GM23248 (cell line): Measurements from ENCODE around the gene ROBO2. TPM values are rescaled to one million over a fixed set of nuclear protein-coding genes. Genes with fewer than 3 reads are reported as not detected.

ENCODE experiments used
- DNase-seq: peaks from one replicate; pipeline ENCODE4 v3.0.0-alpha.2; 2015
- H2AFZ ChIP-seq: fragments of 200-600 bp; sonication (generic); 2 replicates; pipeline ENCODE4 v1.6.1; 2016; ENCODE audit warnings: antibody characterized with exemption
- H3F3A ChIP-seq: fragments of 200-600 bp; sonication (generic); 2 replicates; pipeline ENCODE4 v1.6.1; 2016; ENCODE audit warnings: mild to moderate bottlenecking, antibody characterized with exemption, mixed run types; ENCODE audit not compliant: insufficient read depth
- H3K27ac ChIP-seq: fragments of 200-600 bp; sonication (generic); 2 replicates; pipeline ENCODE4 v1.5.1; 2016; ENCODE audit warnings: mild to moderate bottlenecking
- H3K27me3 ChIP-seq: fragments of 200-600 bp; sonication (generic); replicated peaks from 2 replicates; pipeline ENCODE4 v1.6.1; 2016; ENCODE audit warnings: mild to moderate bottlenecking; ENCODE audit not compliant: insufficient read depth
- H3K36me3 ChIP-seq: fragments of 200-600 bp; sonication (generic); 2 replicates; pipeline ENCODE4 v1.6.1; 2016; ENCODE audit warnings: low read depth, mild to moderate bottlenecking
- H3K4me1 ChIP-seq: fragments of 200-600 bp; sonication (generic); 2 replicates; pipeline ENCODE4 v1.6.1; 2016; ENCODE audit warnings: mild to moderate bottlenecking; ENCODE audit not compliant: insufficient read depth
- H3K4me2 ChIP-seq: fragments of 200-600 bp; sonication (generic); one replicate; pipeline ENCODE4 v1.6.1; 2016; ENCODE audit warnings: mild to moderate bottlenecking; ENCODE audit not compliant: unreplicated experiment
- H3K4me3 ChIP-seq: fragments of 200-600 bp; sonication (generic); 2 replicates; pipeline ENCODE4 v1.5.1; 2016; ENCODE audit warnings: mild to moderate bottlenecking
- H3K79me2 ChIP-seq: fragments of 200-600 bp; sonication (generic); 2 replicates; pipeline ENCODE4 v1.6.1; 2016; ENCODE audit warnings: mild to moderate bottlenecking; ENCODE audit not compliant: insufficient read depth
- H3K9ac ChIP-seq: fragments of 200-600 bp; sonication (generic); 2 replicates; pipeline ENCODE4 v1.6.1; 2016; ENCODE audit warnings: mild to moderate bottlenecking
- H3K9me2 ChIP-seq: fragments of 200-600 bp; sonication (generic); 2 replicates; pipeline ENCODE4 v1.6.1; 2016; ENCODE audit warnings: mixed run types, mild to moderate bottlenecking, moderate library complexity; ENCODE audit not compliant: insufficient read depth
- H3K9me3 ChIP-seq: fragments of 200-600 bp; sonication (generic); one replicate; pipeline ENCODE4 v1.6.1; 2017; ENCODE audit warnings: low read depth
- H4K20me1 ChIP-seq: fragments of 200-600 bp; sonication (generic); 2 replicates; pipeline ENCODE4 v1.6.0; 2016; ENCODE audit not compliant: insufficient read depth
- EZH2 ChIP-seq: fragments of 200-600 bp; sonication (generic); IDR thresholded peaks from 2 replicates; pipeline ENCODE4 v1.6.1; 2018; ENCODE audit warnings: antibody characterized with exemption, mild to moderate bottlenecking; ENCODE audit not compliant: insufficient read depth, poor library complexity, severe bottlenecking
- EZH2phosphoT487 ChIP-seq: fragments of 200-600 bp; sonication (generic); IDR thresholded peaks from 2 replicates; pipeline ENCODE4 v1.6.1; 2018; ENCODE audit warnings: antibody characterized with exemption, moderate library complexity, mild to moderate bottlenecking, low read depth; ENCODE audit not compliant: insufficient read depth
- WGBS, 2 experiments: methylation state at CpG; one replicate each; pipeline ENCODE4 v1.1.6; 2015 to 2017; ENCODE audit warnings: low lambda C conversion rate in 2 of 2, low coverage in 1 of 2; ENCODE audit errors: missing lambda C conversion rate in 2 of 2; 5-methylcytosine and 5-hydroxymethylcytosine counted together
- in situ Hi-C: fragments of 300-500 bp; cut with MboI; formaldehyde crosslinking; loops from 2 replicates; pipeline ENCODE4 v1.15.0; 2020
- polyA plus RNA-seq: library from polyadenylated mRNA; unstranded; fragments of >200 nt; fragmentation: Nextera tagmentation; extraction: Ambion mirVana; gene quantifications from 2 replicates; pipeline ENCODE4 v1.2.1, GENCODE V29; 2016
- total RNA-seq: library from RNA; depleted of rRNA; stranded (reverse); fragments of >200 nt; shearing (Covaris generic); gene quantifications from 2 replicates; pipeline ENCODE4 v1.2.3, GENCODE V29; 2014

The ROBO2 gene
- total and polyA plus RNA-seq, 2 experiments from 2014 or later: under 0.01 to 0.05 TPM

GRCh38 chr3:77571971-77572715 is 532.2 kb downstream of the ROBO2 start:
- Histone ChIP-seq H2AFZ (no peak overlapping the region), H3K27ac (no peak overlapping the region), H3F3A (no peaks in the 10 kb centered on the region), H3K4me2 (no peak overlapping the region), H3K27me3 (no peaks in the 10 kb centered on the region), H3K9ac (no peak overlapping the region), H3K9me2 (no peaks in the 10 kb centered on the region), H3K9me3 (no peaks in the 10 kb centered on the region), H3K4me1 (no peaks in the 10 kb centered on the region), H4K20me1 (no peaks in the 10 kb centered on the region), H3K4me3 (no peak overlapping the region), H3K36me3 (no peaks in the 10 kb centered on the region), H3K79me2 (no peaks in the 10 kb centered on the region)
- 56 to 62% methylated on average over 5 of the region's 5 CpGs for WGBS, 2 experiments
- no peak for DNase-seq
- in situ Hi-C loops: no loop called here
- no peak for TF ChIP-seq EZH2phosphoT487
- TF ChIP-seq EZH2: no peak

- H3K9me2 ChIP-seq: no peaks in the 10 kb centered on the region
- H4K20me1 ChIP-seq: no peaks in the 10 kb centered on the region
- H3K9ac ChIP-seq: no peak overlapping the region
- no peak for DNase-seq
- TF ChIP-seq EZH2: no peak
- no peak for TF ChIP-seq EZH2phosphoT487
- H3K27me3 ChIP-seq: no peaks in the 10 kb centered on the region
- no peak overlapping the region for H3K27ac ChIP-seq
- 74 to 78% methylated on average over 3 of the region's 3 CpGs for WGBS, 2 experiments
- no peaks in the 10 kb centered on the region for H3K9me3 ChIP-seq
- H3K4me3 ChIP-seq: no peak overlapping the region
- H3K4me1 ChIP-seq: no peaks in the 10 kb centered on the region
- H3F3A ChIP-seq: no peaks in the 10 kb centered on the region
- in situ Hi-C loops: no loop called here
- no peak overlapping the region for H2AFZ ChIP-seq
- H3K36me3 ChIP-seq: no peaks in the 10 kb centered on the region
- H3K4me2 ChIP-seq: no peak overlapping the region
- H3K79me2 ChIP-seq: no peaks in the 10 kb centered on the region
Measured at GRCh38 chr3:77577264-77577663, 537.4 kb downstream of the ROBO2 start.

DNA sequence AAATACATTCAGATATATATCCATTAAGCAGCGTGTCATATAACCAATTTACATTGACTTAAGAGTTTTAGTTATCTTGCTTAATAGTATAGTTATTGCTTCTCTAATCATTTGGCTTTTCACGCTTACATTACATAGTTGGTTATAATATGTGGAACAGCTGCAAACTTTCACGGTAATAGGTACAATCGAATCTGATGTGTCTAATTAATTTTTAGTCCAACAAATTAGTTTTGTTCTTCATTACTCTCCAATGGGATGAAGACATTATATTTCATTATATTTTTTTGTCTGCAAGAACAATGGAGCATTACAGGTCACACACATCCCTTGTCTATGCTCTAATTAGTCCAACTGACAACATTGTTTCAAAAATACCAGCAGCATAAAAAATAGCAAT is 546.3 kb downstream of the ROBO2 start:
- WGBS, 2 experiments: 71 to 73% methylated on average over 4 of the region's 4 CpGs
- in situ Hi-C loops: no loop called here

GRCh38 chr3:77588863-77589262 is 549.0 kb downstream of the ROBO2 start:
- DNase-seq: no peak
- Histone ChIP-seq H3K4me3 (no peak overlapping the region), H3F3A (no peaks in the 10 kb centered on the region), H3K36me3 (no peaks in the 10 kb centered on the region), H3K9me3 (no peaks in the 10 kb centered on the region), H3K27me3 (no peaks in the 10 kb centered on the region), H3K27ac (no peak overlapping the region), H3K9me2 (no peaks in the 10 kb centered on the region), H3K4me1 (no peaks in the 10 kb centered on the region), H3K4me2 (no peak overlapping the region), H4K20me1 (no peaks in the 10 kb centered on the region), H3K9ac (no peak overlapping the region), H3K79me2 (no peaks in the 10 kb centered on the region), H2AFZ (no peak overlapping the region)
- no peak for TF ChIP-seq EZH2
- in situ Hi-C loops: no loop called here
- WGBS, 2 experiments: 77% methylated on average over 3 of the region's 3 CpGs

More for the DNA sequence above, 546.3 kb downstream of the ROBO2 start:
- Histone ChIP-seq H3K9me3 (no peaks in the 10 kb centered on the region), H3K4me3 (no peak overlapping the region), H3K27me3 (no peaks in the 10 kb centered on the region), H2AFZ (no peak overlapping the region), H3K27ac (no peak overlapping the region), H3K4me2 (no peak overlapping the region), H4K20me1 (no peaks in the 10 kb centered on the region), H3K9ac (no peak overlapping the region), H3K4me1 (no peaks in the 10 kb centered on the region), H3K79me2 (no peaks in the 10 kb centered on the region), H3F3A (no peaks in the 10 kb centered on the region), H3K36me3 (no peaks in the 10 kb centered on the region), H3K9me2 (no peaks in the 10 kb centered on the region)
- no peak for DNase-seq
- no peak for TF ChIP-seq EZH2phosphoT487
- no peak for TF ChIP-seq EZH2

DNA sequence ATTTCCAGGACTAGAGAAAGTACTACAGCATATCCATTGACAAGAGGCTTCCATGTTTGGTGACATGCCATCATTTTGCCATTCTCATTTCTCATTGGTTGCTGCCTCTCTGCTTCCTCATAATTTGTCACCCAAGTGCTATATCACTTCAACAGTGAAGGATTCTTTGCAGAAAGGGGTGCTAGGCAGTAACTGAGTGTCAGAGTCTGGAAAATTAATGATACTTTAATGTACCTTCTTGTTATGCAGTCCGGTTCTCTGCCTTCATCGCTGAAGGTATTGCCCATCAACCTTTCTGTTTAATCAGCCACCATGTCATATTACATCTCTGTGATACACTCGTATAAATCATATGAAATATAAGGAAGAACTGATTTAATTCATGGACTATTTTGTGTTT is 550.3 kb downstream of the ROBO2 start:
- in situ Hi-C loops: no loop called here
- no peaks in the 10 kb centered on the region for H3K9me2 ChIP-seq

More for the DNA sequence above, 550.3 kb downstream of the ROBO2 start:
- H2AFZ ChIP-seq: no peak overlapping the region
- H3K36me3 ChIP-seq: no peaks in the 10 kb centered on the region
- no peak for DNase-seq
- no peak overlapping the region for H3K9ac ChIP-seq
- no peaks in the 10 kb centered on the region for H3F3A ChIP-seq
- H3K4me1 ChIP-seq: no peaks in the 10 kb centered on the region
- H4K20me1 ChIP-seq: no peaks in the 10 kb centered on the region
- no peaks in the 10 kb centered on the region for H3K27me3 ChIP-seq
- H3K9me3 ChIP-seq: no peaks in the 10 kb centered on the region
- no peaks in the 10 kb centered on the region for H3K79me2 ChIP-seq
- H3K4me2 ChIP-seq: no peak overlapping the region
- H3K27ac ChIP-seq: no peak overlapping the region
- TF ChIP-seq EZH2phosphoT487 (no peak), EZH2 (no peak)
- 65 to 79% methylated on average over 3 of the region's 3 CpGs for WGBS, 2 experiments
- no peak overlapping the region for H3K4me3 ChIP-seq
